Activated CD8-positive, alpha-beta memory T cell treated with anti-CD3 and anti-CD28 coated beads, Interleukin-2, amount 50 U/mL, for 48 hours (primary cell): ENCODE results near the gene TAAR8.
"Not testable (repeated sequence)": the region's sequence is repeated elsewhere in the genome, so short reads cannot be mapped to it uniquely, and the experiment has no call there.

Experiments
- DNase-seq: peaks from one replicate; pipeline ENCODE4 v3.0.0-alpha.2; 2020

TAAR8 gene

GRCh38 chr6:132548746-132549463 lies 3.6 kb upstream of the TAAR8 start:
- DNase-seq, result no peak

- no peak for DNase-seq
Measured at GRCh38 chr6:132551214-132551613, 1.3 kb upstream of the TAAR8 start.

- DNase-seq, result not testable (repeated sequence)
Measured at GRCh38 chr6:132560087-132560486, 7.6 kb downstream of the TAAR8 start.

- no peak for DNase-seq
Measured at GRCh38 chr6:132566404-132566803, 13.9 kb downstream of the TAAR8 start.

- no peak for DNase-seq
Measured at GRCh38 chr6:132567566-132567965, 15.1 kb downstream of the TAAR8 start.

- DNase-seq, result no peak
Measured at GRCh38 chr6:132568611-132569010, 16.1 kb downstream of the TAAR8 start.

GRCh38 chr6:132569170-132569569 lies 16.7 kb downstream of the TAAR8 start:
- no peak for DNase-seq

- no peak for DNase-seq
Measured at GRCh38 chr6:132570221-132570777, 17.8 kb downstream of the TAAR8 start, which contains the start of gene TAAR6. Gene TAAR6 (plus strand): TSS chr6:132570322. CDS start chr6:132570322, 0 bp downstream.

- DNase-seq, result no peak
Measured at GRCh38 chr6:132571774-132572173, 19.3 kb downstream of the TAAR8 start.

GRCh38 chr6:132584698-132585097 lies 32.2 kb downstream of the TAAR8 start:
- no peak for DNase-seq

GRCh38 chr6:132587424-132587823 lies 35.0 kb downstream of the TAAR8 start:
- DNase-seq, result no peak

GRCh38 chr6:132589454-132589853 lies 37.0 kb downstream of the TAAR8 start, which contains the start of gene TAAR5:
Gene TAAR5 (minus strand): TSS chr6:132589741. CDS start chr6:132589686, 55 bp downstream.
- no peak for DNase-seq

- no peak for DNase-seq
Measured at GRCh38 chr6:132590362-132590761, 37.9 kb downstream of the TAAR8 start.

GRCh38 chr6:132592855-132593254 lies 40.4 kb downstream of the TAAR8 start:
- no peak for DNase-seq

GRCh38 chr6:132596201-132596600 lies 43.7 kb downstream of the TAAR8 start:
- DNase-seq, result no peak

GRCh38 chr6:132598473-132598872 lies 46.0 kb downstream of the TAAR8 start:
- DNase-seq, result no peak

GRCh38 chr6:132600900-132601299 lies 48.4 kb downstream of the TAAR8 start:
- DNase-seq, result not testable (repeated sequence)
